ENCODE measurements around the gene DOCK1. TPM values are rescaled to one million over a fixed set of nuclear protein-coding genes. Genes with fewer than 3 reads are reported as not detected.
A peak's percentile ranks its signal among the peaks of the same experiment; 100 is the strongest.

DOCK1 gene
- total RNA-seq, 1 donor = 99.7 TPM

DNA sequence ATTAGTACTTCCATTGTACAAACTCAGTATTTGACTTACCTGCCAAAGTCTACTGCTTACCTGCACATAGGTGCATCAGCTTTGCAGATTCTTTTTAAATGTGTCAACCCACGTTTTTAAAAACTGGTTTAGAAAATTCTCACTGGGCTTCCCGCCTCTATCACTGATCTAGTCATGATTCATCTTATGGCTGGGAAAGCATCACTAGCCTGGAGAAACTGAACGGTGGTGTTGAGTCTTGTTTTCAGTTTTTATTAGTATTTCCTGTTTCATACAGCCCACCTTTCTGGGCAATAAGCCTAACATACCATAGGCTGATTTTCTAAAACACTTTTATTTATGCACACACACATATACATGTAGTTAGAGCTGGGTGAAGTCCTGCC, 19.7 kb downstream of the DOCK1 start:
- no peak overlapping the region for H3K4me3 ChIP-seq (ENCODE audit: low read depth, low read length)
- TF ChIP-seq, protein P1, sequence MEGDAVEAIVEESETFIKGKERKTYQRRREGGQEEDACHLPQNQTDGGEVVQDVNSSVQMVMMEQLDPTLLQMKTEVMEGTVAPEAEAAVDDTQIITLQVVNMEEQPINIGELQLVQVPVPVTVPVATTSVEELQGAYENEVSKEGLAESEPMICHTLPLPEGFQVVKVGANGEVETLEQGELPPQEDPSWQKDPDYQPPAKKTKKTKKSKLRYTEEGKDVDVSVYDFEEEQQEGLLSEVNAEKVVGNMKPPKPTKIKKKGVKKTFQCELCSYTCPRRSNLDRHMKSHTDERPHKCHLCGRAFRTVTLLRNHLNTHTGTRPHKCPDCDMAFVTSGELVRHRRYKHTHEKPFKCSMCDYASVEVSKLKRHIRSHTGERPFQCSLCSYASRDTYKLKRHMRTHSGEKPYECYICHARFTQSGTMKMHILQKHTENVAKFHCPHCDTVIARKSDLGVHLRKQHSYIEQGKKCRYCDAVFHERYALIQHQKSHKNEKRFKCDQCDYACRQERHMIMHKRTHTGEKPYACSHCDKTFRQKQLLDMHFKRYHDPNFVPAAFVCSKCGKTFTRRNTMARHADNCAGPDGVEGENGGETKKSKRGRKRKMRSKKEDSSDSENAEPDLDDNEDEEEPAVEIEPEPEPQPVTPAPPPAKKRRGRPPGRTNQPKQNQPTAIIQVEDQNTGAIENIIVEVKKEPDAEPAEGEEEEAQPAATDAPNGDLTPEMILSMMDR (IDR thresholded peaks at IDR 0.05; ENCODE audit: insufficient read depth, low read depth, low read length) = no peak
- DNase-seq (ENCODE audit: low read depth) = peak; percentile 36

GRCh38 chr10:126926568-126926967, 21.3 kb downstream of the DOCK1 start:
- no peak for DNase-seq (ENCODE audit: low read depth)
- TF ChIP-seq, protein P1 (IDR thresholded peaks at IDR 0.05; ENCODE audit: insufficient read depth, low read depth, low read length) = no peak
- no peak overlapping the region for H3K4me3 ChIP-seq (ENCODE audit: low read depth, low read length)

DNA sequence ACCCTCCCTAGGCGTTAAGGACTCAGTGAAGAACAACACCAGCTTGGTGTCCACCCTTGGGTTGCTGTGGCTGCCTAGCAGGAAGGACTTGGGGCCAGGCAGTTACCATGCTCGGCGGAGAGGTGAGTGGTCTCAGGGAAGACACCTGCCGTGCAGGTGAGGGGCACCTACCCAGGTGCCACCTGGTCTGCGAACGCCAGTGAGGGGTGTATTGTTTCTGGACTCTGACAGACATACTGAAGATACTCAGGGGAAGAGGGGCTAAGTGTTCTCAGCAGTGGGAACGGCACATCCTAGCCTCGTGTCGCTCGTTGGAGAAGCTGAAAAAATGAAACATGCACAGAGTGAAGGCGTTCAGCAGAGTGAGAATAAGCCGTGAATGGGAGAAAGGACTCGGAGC, 22.6 kb downstream of the DOCK1 start:
- DNase-seq (ENCODE audit: low read depth) = no peak
- no peak overlapping the region for H3K4me3 ChIP-seq (ENCODE audit: low read depth, low read length)
- TF ChIP-seq, protein P1 (IDR thresholded peaks at IDR 0.05; ENCODE audit: insufficient read depth, low read depth, low read length) = no peak

- TF ChIP-seq, protein P1 (IDR thresholded peaks at IDR 0.05; ENCODE audit: insufficient read depth, low read depth, low read length) = no peak
- DNase-seq (ENCODE audit: low read depth) = peak; percentile 41
- no peak overlapping the region for H3K4me3 ChIP-seq (ENCODE audit: low read depth, low read length)
These were observed 23.0 kb downstream of the DOCK1 start for GRCh38 chr10:126928274-126928673.

GRCh38 chr10:126929391-126929790, 24.2 kb downstream of the DOCK1 start:
- TF ChIP-seq, protein P1 (IDR thresholded peaks at IDR 0.05; ENCODE audit: insufficient read depth, low read depth, low read length) = no peak
- no peak overlapping the region for H3K4me3 ChIP-seq (ENCODE audit: low read depth, low read length)
- no peak for DNase-seq (ENCODE audit: low read depth)

- DNase-seq (ENCODE audit: low read depth) = no peak
- TF ChIP-seq, protein P1 (IDR thresholded peaks at IDR 0.05; ENCODE audit: insufficient read depth, low read depth, low read length) = no peak
- H3K4me3 ChIP-seq (ENCODE audit: low read depth, low read length) = no peak overlapping the region
These were observed 25.1 kb downstream of the DOCK1 start for GRCh38 chr10:126930131-126930882.

All from fibroblast of villous mesenchyme (primary cell).